Measurements from ENCODE around the gene GARIN3.

- TF ChIP-seq POLR2A (IDR thresholded peaks at IDR 0.05) (no peak), CTCF (IDR thresholded peaks at IDR 0.05) (no peak), EP300 (IDR thresholded peaks at IDR 0.05) (no peak)
Observed at GRCh38 chr5:157203417-157203816, 37.4 kb upstream of the GARIN3 start.

Measured in ovary (tissue), 3 donors.